ENCODE data around the gene AUTS2. TPM values are rescaled to one million over a fixed set of nuclear protein-coding genes. Genes with fewer than 3 reads are reported as not detected.

AUTS2 gene
- total RNA-seq, 6 donors from 2014 or later, result 38.9 to 151 (median 55.8) TPM

GRCh38 chr7:70788276-70788675 lies 1190.0 kb downstream of the AUTS2 start:
- 71 to 72% methylated on average over 7 of the region's 7 CpGs for WGBS, 2 donors
- Histone ChIP-seq H3K27ac (no peak overlapping the region), H3K36me3 (peaks cover 2 to 77% (median 46%) of the 10 kb centered on the region in 4 donors), H3K9me3 (no peaks in the 10 kb centered on the region), H3K27me3 (no peaks in the 10 kb centered on the region), H3K4me1 (no peaks in the 10 kb centered on the region), H3K4me3 (no peak overlapping the region)
- DNase-seq, result no peak
- TF ChIP-seq POLR2A (IDR thresholded peaks at IDR 0.05) (no peak), CTCF (IDR thresholded peaks at IDR 0.05) (peak in 2 of 6 experiments; percentile 9 to 20)
- no peak for ATAC-seq (ENCODE audit: low FRiP score in 2 of 2)

GRCh38 chr7:70789481-70790214 lies 1191.4 kb downstream of the AUTS2 start:
- Histone ChIP-seq H3K9me3 (no peaks in the 10 kb centered on the region), H3K36me3 (peaks cover 2 to 70% (median 45%) of the 10 kb centered on the region in 4 donors), H3K27me3 (no peaks in the 10 kb centered on the region), H3K4me3 (no peak overlapping the region), H3K4me1 (no peaks in the 10 kb centered on the region), H3K27ac (no peak overlapping the region)
- DNase-seq (peak in 1 of 2 donors; percentile 73), ATAC-seq (ENCODE audit: low FRiP score in 2 of 2) (no peak)
- 96 to 98% methylated on average over 30 to 43 of the region's 43 CpGs for WGBS, 2 donors
- TF ChIP-seq POLR2AphosphoS5 (IDR thresholded peaks at IDR 0.05), result no peak
- no peak for TF ChIP-seq POLR2A (IDR thresholded peaks at IDR 0.05)
- no peak for TF ChIP-seq EP300 (IDR thresholded peaks at IDR 0.05)
- no peak for TF ChIP-seq CTCF (IDR thresholded peaks at IDR 0.05)

GRCh38 chr7:70790215-70791073 lies 1192.2 kb downstream of the AUTS2 start:
- Histone ChIP-seq H3K4me3 (no peak overlapping the region), H3K36me3 (peaks cover 2 to 62% (median 39%) of the 10 kb centered on the region in 4 donors), H3K27me3 (no peaks in the 10 kb centered on the region), H3K27ac (no peak overlapping the region), H3K4me1 (no peaks in the 10 kb centered on the region), H3K9me3 (no peaks in the 10 kb centered on the region)
- TF ChIP-seq CTCF (IDR thresholded peaks at IDR 0.05) (no peak), POLR2A (IDR thresholded peaks at IDR 0.05) (no peak), EP300 (IDR thresholded peaks at IDR 0.05) (no peak), POLR2AphosphoS5 (IDR thresholded peaks at IDR 0.05) (no peak)
- ATAC-seq (ENCODE audit: low FRiP score in 2 of 2), result peak in 1 of 2 donors; percentile 9
- DNase-seq, result peak in 1 of 2 donors; percentile 63
- WGBS, 2 donors, result 98% methylated on average over 55 to 57 of the region's 63 CpGs

GRCh38 chr7:70791341-70791740 lies 1193.1 kb downstream of the AUTS2 start:
- WGBS, 2 donors, result 90 to 92% methylated on average over 6 of the region's 6 CpGs
- no peak for ATAC-seq (ENCODE audit: low FRiP score in 2 of 2)

GRCh38 chr7:70793060-70793459 lies 1194.8 kb downstream of the AUTS2 start:
- H3K36me3 ChIP-seq, result peaks cover 0 to 39% (median 19%) of the 10 kb centered on the region in 4 donors
- no peak for ATAC-seq (ENCODE audit: low FRiP score in 2 of 2)
- H3K9me3 ChIP-seq, result no peaks in the 10 kb centered on the region
- H3K4me3 ChIP-seq, result no peak overlapping the region
- H3K27ac ChIP-seq, result no peak overlapping the region
- no peak for TF ChIP-seq CTCF (IDR thresholded peaks at IDR 0.05)
- no peak for TF ChIP-seq POLR2A (IDR thresholded peaks at IDR 0.05)
- no peak for TF ChIP-seq EP300 (IDR thresholded peaks at IDR 0.05)
- TF ChIP-seq POLR2AphosphoS5 (IDR thresholded peaks at IDR 0.05), result no peak
- no peak for DNase-seq
- 76 to 77% methylated on average over 8 of the region's 8 CpGs for WGBS, 2 donors
- no peaks in the 10 kb centered on the region for H3K27me3 ChIP-seq
- H3K4me1 ChIP-seq, result no peaks in the 10 kb centered on the region

More at GRCh38 chr7:70791341-70791740, 1193.1 kb downstream of the AUTS2 start:
- Histone ChIP-seq H3K4me3 (no peak overlapping the region), H3K36me3 (peaks cover under 1 to 54% (median 31%) of the 10 kb centered on the region in 4 donors), H3K27ac (no peak overlapping the region), H3K9me3 (no peaks in the 10 kb centered on the region), H3K27me3 (no peaks in the 10 kb centered on the region), H3K4me1 (no peaks in the 10 kb centered on the region)
- TF ChIP-seq POLR2AphosphoS5 (IDR thresholded peaks at IDR 0.05) (no peak), EP300 (IDR thresholded peaks at IDR 0.05) (no peak)
- DNase-seq, result no peak
